GM19239 (cell line): ENCODE results near the gene TPK1.
A peak's percentile ranks its signal among the peaks of the same experiment; 100 is the strongest.

Experiments used
- DNase-seq: peaks from one replicate; pipeline ENCODE4 v3.0.0; 2011; ENCODE audit warnings: low spot score; ENCODE audit not compliant: insufficient read length
- FAIRE-seq: peaks from 2 replicates; lab custom pipeline; 2011; peaks lifted over from hg19 to GRCh38; lab: Jason Lieb, UNC

Gene TPK1

DNA sequence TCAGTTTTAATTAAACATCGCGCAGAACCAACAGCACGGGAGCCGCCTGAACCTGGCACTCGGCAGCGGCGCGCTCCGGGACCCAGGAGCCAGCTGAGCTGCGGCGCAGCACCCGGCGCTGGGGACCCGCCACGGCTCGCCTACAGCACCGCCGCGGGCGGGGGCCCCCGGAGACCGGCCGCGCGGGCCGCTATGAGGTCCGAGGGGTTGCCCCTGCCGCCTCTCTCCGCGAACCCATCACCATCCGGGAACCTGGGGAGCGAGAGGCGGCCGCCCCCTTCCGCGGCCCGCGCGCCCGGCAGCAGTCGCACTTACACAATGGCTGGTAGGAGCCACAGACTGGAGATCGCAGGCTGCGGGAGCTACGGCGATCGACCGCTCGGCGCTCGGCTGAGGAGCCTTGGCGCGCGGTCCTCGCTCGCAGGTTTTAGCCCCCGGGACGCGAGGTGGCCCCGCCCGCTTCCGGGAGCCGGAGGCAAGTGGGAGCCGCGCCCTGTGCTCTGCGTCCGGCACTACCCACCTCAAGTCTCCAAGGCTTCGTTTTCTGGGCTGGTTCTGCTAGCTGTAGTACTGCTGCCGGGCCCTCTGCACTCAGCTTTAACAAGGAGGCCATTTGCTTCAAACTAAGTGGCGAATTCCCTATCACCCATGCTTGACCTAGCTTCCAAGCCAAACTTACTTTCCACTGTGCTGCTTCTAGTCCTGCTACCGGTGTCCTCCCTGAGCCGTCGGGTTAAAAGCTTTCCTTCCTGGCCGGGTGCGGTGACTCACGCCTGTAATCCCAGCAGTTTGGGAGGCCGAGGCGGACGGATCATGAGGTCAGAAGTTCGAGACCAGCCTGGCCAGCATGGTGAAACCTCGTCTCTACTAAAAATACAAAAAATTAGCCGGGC, at the start of gene TPK1:
Gene TPK1, minus strand, starts transcription at position 402 of the 893 bp plus-strand sequence. CDS start 451 bp downstream, outside the sequence.
- FAIRE-seq, result peak; percentile 95
- DNase-seq, result peak; percentile 78

DNA sequence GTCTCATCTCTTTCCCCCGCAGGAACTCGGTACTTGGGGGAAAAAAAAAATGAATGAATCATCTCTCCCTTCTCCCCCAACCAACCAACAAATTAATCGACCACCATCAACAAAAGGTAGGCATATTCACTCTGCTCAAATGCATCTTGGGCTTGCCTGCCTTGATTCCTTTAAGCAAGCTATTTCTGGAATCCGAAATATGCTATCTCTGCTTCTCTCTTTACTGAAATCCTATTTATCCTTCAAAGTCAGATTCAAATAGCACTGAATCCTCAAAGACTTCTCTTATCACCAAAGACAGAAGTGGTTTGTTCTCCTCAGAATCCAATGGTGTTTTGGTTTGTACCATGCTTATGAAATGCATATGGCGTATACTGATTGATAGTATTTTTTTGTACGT, 49.6 kb upstream of the TPK1 start:
- DNase-seq (no peak), FAIRE-seq (no peak)

DNA sequence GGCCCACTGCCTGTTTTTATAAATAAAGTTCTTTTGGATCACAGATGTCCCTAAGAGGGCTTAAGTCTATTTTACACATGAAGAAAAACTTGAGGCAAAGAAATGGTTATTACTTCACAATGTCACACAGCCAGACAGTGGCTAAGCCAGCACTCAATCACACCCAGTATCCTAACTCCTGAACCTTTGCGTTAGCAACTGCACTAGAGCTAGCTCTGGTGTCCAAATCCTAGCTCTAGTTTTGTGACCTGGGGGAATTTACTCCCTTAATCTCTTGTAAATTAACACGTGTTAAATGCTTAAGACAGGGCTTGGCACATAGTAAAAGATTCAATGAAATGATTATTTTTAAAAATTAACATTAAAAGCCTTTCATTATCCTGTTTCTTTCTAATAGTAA, 49.0 kb upstream of the TPK1 start:
- no peak for DNase-seq
- no peak for FAIRE-seq

DNA sequence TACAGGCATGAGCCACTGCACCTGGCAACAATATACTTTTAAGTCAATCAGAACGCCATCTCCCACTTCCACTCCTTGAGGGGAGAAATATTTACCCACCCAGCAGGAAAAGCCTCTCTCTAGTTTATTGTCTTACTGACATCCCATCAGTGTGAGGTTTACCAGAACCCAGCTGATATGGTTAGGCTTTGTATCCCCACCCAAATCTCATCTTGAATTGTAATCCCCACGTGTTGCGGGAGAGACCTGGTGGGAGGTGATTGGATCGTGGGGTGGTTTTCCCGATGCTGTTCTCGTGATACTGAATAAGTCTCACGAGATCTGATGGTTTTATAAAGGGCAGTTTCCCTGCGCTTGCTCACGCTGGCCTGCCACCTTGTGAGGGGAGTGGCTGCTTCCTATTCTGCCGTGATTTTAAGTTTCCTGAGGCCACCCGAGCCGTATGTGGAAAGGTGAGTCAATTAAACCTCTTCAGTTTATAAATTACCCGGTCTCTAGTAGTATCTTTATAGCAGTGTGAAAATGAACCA, 37.5 kb upstream of the TPK1 start:
- no peak for FAIRE-seq
- no peak for DNase-seq

DNA sequence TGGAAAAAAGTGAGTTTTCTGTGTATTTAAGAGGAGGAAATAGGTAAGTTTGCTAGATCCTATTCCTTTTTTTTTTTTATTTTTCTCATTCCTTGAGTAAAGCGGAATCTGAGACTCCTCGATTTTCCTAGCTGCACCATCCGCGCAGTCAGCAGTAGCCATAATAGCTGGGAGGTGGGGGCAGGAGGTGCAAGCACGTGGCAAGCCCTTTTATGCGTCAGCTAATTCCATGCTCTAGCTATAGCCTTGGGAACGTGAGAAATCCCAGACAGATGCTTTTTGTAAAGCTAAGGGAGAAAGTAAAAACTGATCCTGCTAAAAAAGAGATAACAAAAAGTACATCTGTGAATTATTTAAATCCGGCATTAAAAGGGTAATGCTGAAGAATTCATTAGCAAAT, 33.2 kb upstream of the TPK1 start:
- DNase-seq (no peak), FAIRE-seq (no peak)

DNA sequence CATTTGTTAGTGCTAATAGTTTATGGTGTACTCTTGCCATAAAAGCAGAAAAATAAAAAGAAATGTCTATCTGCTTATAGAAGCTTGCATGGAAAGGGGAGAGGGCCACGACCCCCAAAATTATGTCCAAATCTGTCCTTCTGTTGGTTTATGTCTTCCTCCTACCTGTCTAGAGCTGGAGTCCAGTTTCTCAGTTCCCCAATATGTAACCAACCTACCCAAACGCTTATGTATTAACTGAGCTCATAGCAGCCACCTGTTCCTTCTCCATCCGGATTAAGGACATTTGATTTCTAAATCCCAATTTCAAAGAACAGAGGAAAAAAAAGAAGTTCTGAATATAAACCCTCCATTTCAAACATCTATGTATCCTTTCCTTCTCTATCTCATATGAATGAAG, 30.3 kb upstream of the TPK1 start:
- FAIRE-seq (no peak), DNase-seq (no peak)

DNA sequence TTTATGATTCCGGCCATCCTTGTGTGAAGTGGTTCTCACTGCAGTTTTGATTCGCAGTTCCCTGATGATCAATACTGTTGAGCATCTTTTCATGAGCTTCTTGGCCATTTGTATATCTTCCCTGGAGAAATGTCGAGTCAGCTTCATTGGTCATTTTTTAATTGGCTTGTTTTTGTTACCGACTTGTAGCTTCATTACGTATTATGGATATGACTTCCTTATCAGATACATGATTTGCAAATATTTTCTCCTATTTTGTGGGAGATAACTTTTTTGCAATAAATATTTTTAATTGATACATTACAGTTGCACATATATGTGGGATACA, 27.4 kb upstream of the TPK1 start:
- DNase-seq, result no peak
- FAIRE-seq, result no peak

DNA sequence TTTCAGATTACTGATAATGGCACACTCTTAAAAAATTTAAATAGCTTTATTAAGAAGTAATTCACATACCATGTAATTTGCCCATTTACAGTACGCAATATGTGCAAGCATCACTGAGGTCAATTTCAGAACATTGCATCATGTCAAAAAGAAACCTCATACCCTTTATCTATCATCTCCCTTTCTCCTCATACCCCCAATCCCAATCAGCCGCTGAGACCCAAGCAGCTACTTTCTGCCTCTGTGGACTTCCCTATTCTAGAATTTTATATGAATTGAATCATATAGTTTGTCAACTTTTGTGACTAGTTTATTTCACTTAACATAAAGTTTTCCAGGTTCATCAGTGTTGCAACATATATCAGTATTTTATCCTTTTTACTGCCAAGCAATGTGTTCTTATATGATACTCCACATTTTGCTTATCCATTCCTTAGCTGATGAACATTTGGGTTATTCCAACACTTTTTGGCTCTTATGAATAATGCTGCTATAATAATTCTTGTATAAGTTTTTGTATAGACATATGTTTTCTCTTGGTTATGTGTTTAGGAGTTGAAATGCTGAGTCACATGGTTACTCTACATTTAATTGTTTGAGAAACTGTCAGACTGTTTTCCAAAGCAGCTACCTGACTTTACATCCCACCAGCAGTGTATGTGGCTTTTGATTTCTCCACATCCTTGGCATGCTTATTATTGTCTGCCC, 26.9 kb upstream of the TPK1 start:
- DNase-seq, result no peak
- no peak for FAIRE-seq

DNA sequence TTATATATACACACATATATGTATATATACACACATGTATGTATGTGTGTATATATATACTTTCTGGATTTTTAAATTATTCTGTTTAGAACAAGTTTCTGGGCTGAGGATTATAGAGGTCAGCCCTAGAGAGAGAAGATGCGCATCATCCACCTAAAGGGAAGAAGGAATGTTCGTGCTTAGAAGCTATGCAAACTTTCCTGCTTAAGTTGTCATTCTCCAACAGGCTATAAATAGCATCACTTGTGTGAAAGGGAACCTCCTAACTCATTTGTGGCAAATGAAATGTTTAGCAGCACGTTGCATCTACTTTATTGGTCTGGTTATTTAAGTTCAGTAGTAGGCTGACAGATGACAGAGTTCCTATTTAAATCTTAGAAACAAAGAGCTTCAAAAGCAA, 23.9 kb upstream of the TPK1 start:
- DNase-seq, result no peak
- peak; percentile 51 for FAIRE-seq

DNA sequence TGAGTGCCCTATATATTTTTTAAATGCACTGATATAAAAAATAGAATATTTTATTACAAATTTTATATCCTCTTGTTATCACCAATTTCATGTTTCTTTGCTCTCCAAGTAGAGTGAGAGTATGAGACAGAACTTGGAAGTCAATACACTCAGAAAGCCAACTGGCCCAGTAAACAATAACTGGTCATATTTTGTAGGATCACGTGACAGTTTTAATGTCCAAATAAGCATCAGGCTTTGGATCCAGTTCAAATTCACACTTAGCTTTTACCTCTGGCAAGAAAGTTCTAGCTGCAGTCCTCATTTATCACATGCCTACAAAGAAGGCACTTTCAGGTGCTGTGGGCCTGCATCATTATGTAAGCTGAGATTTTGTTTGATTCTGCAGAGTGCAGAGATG, 21.6 kb upstream of the TPK1 start:
- FAIRE-seq, result no peak
- no peak for DNase-seq

DNA sequence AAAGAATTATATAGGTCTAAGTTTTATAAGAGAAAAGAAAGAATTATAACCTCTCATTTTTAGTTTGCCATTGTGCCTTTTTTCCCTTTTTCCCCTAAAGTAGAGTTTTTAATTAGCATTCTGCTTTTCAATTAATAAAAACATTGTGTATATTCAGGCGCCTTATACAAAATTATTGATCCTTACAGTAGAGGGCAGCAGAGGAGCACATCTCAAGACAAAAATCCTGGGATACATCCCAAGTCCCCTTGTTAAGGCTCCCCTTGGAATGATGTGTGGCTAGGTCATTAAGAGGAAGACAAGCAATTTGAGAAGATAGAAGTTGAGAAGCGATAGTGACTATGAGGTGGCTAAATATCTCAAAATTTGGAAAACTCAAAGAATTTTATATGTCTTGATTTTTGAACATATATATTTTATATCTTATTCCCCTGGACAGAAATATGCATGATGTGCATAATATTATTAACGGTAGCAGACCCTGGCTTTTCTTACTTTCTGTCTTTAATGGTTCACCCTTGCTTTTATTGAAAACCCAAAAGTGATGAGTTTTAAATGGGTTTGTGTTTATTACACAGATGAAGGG, 19.1 kb upstream of the TPK1 start:
- no peak for DNase-seq
- no peak for FAIRE-seq

DNA sequence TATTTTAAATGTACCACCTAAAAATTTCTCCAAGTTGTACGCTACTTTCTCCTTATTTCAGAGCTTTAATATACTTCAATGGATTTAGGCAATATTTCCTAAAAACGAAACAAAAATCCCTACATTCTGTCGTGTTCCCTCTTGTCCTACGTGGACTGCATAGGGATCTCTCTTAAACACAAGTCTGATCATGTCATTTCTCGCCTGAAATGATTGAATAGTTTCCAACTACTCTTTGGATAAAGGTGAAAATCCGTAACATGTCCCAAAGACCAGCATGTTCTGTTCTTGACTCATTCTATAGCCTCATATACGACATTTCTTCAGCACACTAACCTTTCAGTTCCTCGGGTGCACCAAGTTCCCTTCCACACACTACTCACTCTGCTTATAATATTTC, 17.7 kb upstream of the TPK1 start:
- no peak for FAIRE-seq

DNA sequence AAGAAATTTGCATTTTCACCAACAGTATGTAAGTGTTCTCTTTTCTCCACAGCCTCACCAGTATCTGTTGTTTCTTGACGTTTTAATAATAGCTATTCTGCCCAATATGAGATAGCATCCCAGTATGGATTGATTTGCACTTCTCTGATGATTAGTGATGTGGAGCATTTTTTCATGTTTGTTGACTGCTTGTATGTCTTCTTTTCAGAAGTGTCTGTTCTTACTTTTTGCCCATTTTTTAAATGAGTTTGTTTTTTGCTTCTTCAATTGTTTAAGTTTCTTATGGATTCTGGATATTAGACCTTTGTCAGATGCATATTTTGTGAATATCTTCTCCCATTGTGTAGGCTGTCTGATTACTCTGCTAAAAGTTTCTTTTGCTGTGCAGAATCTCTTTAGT, 12.2 kb upstream of the TPK1 start:
- no peak for DNase-seq
- FAIRE-seq, result no peak

More for the DNA sequence above, 17.7 kb upstream of the TPK1 start:
- no peak for DNase-seq

DNA sequence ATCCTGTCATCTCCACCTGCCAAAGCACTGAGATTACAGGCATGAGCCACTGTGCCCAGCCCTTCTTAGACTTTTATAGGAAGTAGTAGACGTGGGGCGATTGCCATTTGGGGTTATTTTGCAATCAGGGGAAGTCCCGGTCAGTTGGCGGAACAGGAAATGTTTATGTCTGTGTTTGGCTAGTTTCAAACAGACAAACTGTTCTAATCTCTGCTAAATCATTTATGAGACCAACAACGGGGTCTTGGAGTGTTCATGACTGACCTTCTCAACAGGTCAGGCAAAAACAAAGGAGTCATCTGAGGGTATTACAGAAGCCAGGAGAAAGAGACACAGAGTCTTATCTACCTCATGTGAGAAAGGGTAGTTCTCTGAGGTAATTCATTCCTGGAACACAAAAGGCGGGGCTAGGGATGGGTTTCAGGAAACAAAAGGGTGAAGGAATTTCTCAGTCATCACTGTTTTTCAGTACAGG, 6.6 kb upstream of the TPK1 start:
- DNase-seq, result no peak
- FAIRE-seq, result peak; percentile 88

DNA sequence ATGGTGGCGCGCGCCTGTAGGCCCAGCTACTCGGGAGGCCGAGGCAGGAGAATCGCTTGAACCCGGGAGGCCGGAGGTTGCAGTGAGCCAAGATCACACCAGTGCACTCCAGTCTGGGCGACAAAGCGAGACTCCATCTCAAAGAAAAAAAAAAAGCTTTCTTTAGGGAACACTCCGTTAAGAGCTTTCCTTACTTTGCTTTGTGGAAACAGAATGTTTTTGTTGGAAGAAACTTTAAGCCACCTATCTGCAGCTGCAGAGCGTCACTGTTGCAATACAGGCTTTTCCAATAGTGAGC, 641 bp upstream of the TPK1 start:
- DNase-seq (no peak), FAIRE-seq (no peak)

DNA sequence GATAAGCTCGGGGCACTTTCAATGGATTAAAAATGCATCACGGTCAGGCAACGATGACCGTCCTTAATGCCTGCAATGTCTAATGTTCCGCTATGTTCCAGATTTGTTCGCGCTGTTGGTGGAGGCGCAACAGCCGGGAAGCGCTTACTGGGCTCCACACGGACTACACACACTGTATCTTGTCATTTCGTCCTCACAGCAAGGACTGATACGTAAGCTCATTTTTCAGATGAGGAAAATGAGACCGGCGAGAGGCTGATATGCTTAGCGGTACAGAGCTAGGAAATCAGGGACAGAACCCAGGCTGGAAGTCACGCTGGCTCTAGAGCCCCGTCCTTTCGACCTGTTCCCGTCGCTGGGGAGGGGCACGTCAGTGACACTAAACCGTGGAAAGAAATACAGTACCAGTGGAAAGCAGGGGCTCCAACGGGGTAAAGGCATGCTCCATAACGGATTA, 670 bp downstream of the TPK1 start:
- peak; percentile 86 for FAIRE-seq
- no peak for DNase-seq

DNA sequence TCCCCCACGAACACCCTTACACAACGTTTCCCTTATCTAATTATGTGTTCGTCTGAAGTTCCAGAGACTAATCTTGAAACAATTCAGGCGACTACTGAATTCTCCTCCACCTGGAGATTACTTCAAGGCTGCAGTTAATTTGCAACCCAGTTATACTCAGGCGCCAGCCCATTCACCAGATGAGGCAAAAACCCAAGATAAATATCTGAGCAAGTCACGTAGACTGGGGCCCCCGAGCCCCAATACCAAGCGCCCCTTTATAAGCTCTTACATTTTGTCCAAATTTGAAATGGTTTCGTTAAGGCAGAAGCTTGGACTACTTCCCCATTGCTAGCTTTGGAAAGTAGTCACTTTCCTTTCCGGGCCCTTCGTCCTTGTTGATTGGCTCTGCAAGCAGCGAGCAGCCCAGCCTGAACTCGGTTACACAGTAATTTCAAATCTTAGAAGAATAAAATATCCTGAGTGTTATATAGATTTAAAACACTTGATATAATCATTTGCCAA, 1.2 kb downstream of the TPK1 start:
- DNase-seq (no peak), FAIRE-seq (no peak)

DNA sequence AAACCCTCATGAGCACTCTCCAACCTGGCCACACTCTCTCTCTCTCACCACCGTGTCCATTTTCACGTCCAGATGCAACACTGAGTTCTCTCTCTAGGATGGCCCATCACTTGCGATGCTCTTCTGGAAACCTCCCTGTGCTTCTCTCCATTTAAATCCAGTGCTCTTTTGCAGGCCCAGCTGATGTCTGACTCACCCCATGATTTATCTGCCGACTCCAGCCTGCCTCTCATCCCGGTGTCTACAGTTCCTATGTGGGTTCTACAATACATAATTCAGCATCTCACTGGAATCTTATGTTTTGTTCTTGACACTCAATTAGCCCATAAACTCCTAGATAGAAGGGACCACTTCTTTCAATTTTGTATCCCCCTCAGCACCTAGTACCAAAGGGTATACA, 5.0 kb downstream of the TPK1 start:
- FAIRE-seq, result no peak
- no peak for DNase-seq

DNA sequence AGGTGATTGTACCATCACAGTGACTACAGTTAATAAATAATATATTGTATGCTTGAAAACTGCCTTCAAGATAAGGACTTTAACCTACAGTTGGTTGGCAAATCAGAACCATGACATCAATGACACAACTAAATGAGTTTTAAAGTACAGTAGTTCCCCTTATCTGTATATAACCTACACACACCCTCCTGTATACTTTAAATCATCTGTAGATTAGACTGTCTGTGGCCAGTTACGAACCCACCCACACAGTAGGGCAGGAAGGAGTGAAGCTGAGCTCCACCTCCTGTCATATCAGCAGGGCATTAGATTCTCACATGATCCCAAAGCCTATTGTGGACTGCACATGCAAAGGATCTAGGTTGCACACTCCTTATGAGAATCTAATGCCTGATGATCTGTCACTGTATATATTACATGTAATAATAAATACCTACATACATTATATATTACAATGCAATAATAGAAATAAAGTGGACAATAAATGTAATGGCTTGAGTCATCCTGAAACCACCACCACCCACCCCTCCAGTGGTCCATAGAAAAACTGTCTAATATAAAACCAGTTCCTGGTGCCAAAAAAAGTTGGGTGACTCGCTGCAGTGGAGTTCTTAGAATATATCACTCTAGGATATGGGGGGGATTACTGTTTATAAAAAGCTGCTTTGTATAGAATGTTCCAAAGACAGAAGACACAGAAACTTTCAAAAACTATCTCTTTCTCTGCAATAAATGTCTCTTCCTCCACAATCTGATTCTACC, 5.6 kb downstream of the TPK1 start:
- FAIRE-seq, result no peak
- DNase-seq, result no peak

DNA sequence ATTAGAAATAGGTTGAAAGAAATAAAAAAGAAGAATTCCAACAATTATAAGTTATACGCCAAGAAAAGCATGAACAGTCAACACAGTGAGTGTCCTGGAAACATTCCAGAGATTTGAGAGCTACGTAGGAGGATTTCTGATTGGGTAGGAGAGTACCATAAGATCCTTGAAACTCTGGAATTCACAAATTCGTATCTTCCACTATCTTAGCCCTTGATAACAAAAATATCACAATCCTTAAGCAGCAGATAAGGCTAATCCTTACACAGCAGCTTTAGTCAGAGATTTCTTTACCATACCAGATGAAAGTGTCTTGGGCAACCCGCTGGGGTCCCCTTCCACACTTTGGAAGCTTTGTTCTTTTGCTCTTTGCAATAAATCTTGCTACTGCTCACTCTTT, 8.2 kb downstream of the TPK1 start:
- FAIRE-seq (no peak), DNase-seq (no peak)
